Endodermal cell (in vitro differentiated cells): Measurements from ENCODE around the gene ARG2. TPM values are rescaled to one million over a fixed set of nuclear protein-coding genes. Genes with fewer than 3 reads are reported as not detected.

Experiments
- DNase-seq: peaks from one replicate; pipeline ENCODE4 v3.0.0-alpha.2; 2017
- H3K27ac ChIP-seq: 2 replicates; pipeline ENCODE4 v1.5.1; 2013; ENCODE audit warnings: mild to moderate bottlenecking, low read depth, low read length, moderate library complexity
- H3K27me3 ChIP-seq: 2 replicates; pipeline ENCODE4 v1.6.1; 2013; ENCODE audit warnings: mild to moderate bottlenecking, low read length, moderate library complexity; ENCODE audit not compliant: insufficient read depth, control insufficient read depth, poor library complexity, severe bottlenecking
- H3K36me3 ChIP-seq: 2 replicates; pipeline ENCODE4 v1.7.0; 2013; ENCODE audit warnings: mild to moderate bottlenecking, low read length, moderate library complexity; ENCODE audit not compliant: control insufficient read depth, insufficient read depth
- H3K4me1 ChIP-seq: one replicate; pipeline ENCODE4 v1.7.0; 2013; ENCODE audit warnings: low read length; ENCODE audit not compliant: control insufficient read depth, insufficient read depth
- H3K4me3 ChIP-seq: 2 replicates; pipeline ENCODE4 v1.5.1; 2013; ENCODE audit warnings: mild to moderate bottlenecking, low read length, moderate library complexity
- H3K9ac ChIP-seq: 2 replicates; pipeline ENCODE4 v1.6.1; 2013; ENCODE audit warnings: mild to moderate bottlenecking, low read length, moderate library complexity; ENCODE audit not compliant: poor library complexity, severe bottlenecking; ENCODE audit errors: extremely low read depth
- H3K9me3 ChIP-seq: 2 replicates; pipeline ENCODE4 v1.6.1; 2013; ENCODE audit warnings: mild to moderate bottlenecking, low read length, moderate library complexity; ENCODE audit not compliant: control insufficient read depth
- H3K27ac Mint-ChIP-seq: 2 replicates; pipeline ENCODE4 v1.8.0; 2020; ENCODE audit warnings: mixed read lengths
- H3K27me3 Mint-ChIP-seq: 2 replicates; pipeline ENCODE4 v1.8.0; 2021; ENCODE audit warnings: mild to moderate bottlenecking, mixed read lengths; ENCODE audit not compliant: insufficient read depth
- H3K36me3 Mint-ChIP-seq: 2 replicates; pipeline ENCODE4 v1.8.0; 2020; ENCODE audit warnings: low read depth, mixed read lengths
- H3K4me1 Mint-ChIP-seq: 2 replicates; pipeline ENCODE4 v1.8.0; 2020; ENCODE audit warnings: mixed read lengths
- H3K4me3 Mint-ChIP-seq: 2 replicates; pipeline ENCODE4 v1.8.0; 2020; ENCODE audit warnings: mild to moderate bottlenecking, moderate library complexity, mixed read lengths
- H3K9me3 Mint-ChIP-seq: 2 replicates; pipeline ENCODE4 v1.8.0; 2020; ENCODE audit warnings: mild to moderate bottlenecking, mixed read lengths
- CTCF ChIP-seq: fragments of 200-600 bp; sonication (generic); conservative IDR thresholded peaks from 2 replicates; pipeline ENCODE4 v1.5.0; 2021; ENCODE audit warnings: antibody characterized with exemption, mild to moderate bottlenecking
- WGBS, 2 experiments: methylation state at CpG; one replicate each; pipeline versions ENCODE4 v1.1.5 to v1.1.7; 2013; ENCODE audit warnings: missing lambda C conversion rate in 2 of 2, mixed read lengths in 1 of 2; ENCODE audit not compliant: insufficient coverage in 1 of 2, insufficient read length in 1 of 2; 5-methylcytosine and 5-hydroxymethylcytosine counted together
- total RNA-seq, 2 donors: library from RNA; stranded (reverse); fragmentation: NEBNext Ultra II Directional in 1 of 2; extraction: Animal tissue kit (Norgen Biotek cat#: 25700) in 1 of 2; gene quantifications; 2 replicates in 1 of 2; 3 replicates in 1 of 2; pipeline ENCODE4 v1.2.1, GENCODE V29; 2021

The ARG2 gene
- total RNA-seq, 2 donors from 2014 or later, result 19.4 to 25.4 TPM

- Mint-ChIP-seq H3K4me3 (no peak overlapping the region), H3K27me3 (no peaks in the 10 kb centered on the region), H3K36me3 (peaks cover 5% of the 10 kb centered on the region), H3K4me1 (peaks cover 12% of the 10 kb centered on the region), H3K27ac (no peak overlapping the region), H3K9me3 (no peaks in the 10 kb centered on the region)
- H3K4me3 ChIP-seq, result no peak overlapping the region
- no peaks in the 10 kb centered on the region for H3K36me3 ChIP-seq
- no peaks in the 10 kb centered on the region for H3K9me3 ChIP-seq
- no peak overlapping the region for H3K27ac ChIP-seq
- no peak overlapping the region for H3K9ac ChIP-seq
- no peak for DNase-seq
- no peaks in the 10 kb centered on the region for H3K27me3 ChIP-seq
- peaks cover 2% of the 10 kb centered on the region for H3K4me1 ChIP-seq
- no peak for TF ChIP-seq CTCF
These were observed 48.8 kb downstream of the ARG2 start for GRCh38 chr14:67668559-67668958.

- Mint-ChIP-seq H3K4me3 (peak overlapping the region; percentile 80), H3K27ac (no peak overlapping the region), H3K4me1 (peaks cover 19% of the 10 kb centered on the region), H3K9me3 (no peaks in the 10 kb centered on the region), H3K36me3 (peaks cover 24% of the 10 kb centered on the region), H3K27me3 (no peaks in the 10 kb centered on the region)
- no peaks in the 10 kb centered on the region for H3K9me3 ChIP-seq
- peak overlapping the region; percentile 95 for H3K4me3 ChIP-seq
- TF ChIP-seq CTCF, result no peak
- no peak for DNase-seq
- H3K4me1 ChIP-seq, result peaks cover 2% of the 10 kb centered on the region
- peak overlapping the region; percentile 94 for H3K9ac ChIP-seq
- 78 to 86% methylated on average over 5 of the region's 5 CpGs for WGBS, 2 experiments
- H3K27me3 ChIP-seq, result no peaks in the 10 kb centered on the region
- peaks cover 17% of the 10 kb centered on the region for H3K36me3 ChIP-seq
- H3K27ac ChIP-seq, result no peak overlapping the region
These were observed 53.7 kb downstream of the ARG2 start for GRCh38 chr14:67673451-67673850.

GRCh38 chr14:67674139-67674479 lies 54.4 kb downstream of the ARG2 start:
- peak overlapping the region; percentile 90 for H3K27ac Mint-ChIP-seq
- no peaks in the 10 kb centered on the region for H3K27me3 ChIP-seq
- H3K36me3 Mint-ChIP-seq, result peaks cover 29% of the 10 kb centered on the region
- WGBS, 2 experiments, result 0% methylated on average over 17 to 25 of the region's 25 CpGs
- TF ChIP-seq CTCF, result peak; percentile 47
- peaks cover 24% of the 10 kb centered on the region for H3K36me3 ChIP-seq
- H3K4me1 ChIP-seq, result peaks cover 2% of the 10 kb centered on the region
- no peaks in the 10 kb centered on the region for H3K27me3 Mint-ChIP-seq
- H3K27ac ChIP-seq, result peak overlapping the region; percentile 99
- peak; percentile 93 for DNase-seq
- no peaks in the 10 kb centered on the region for H3K9me3 ChIP-seq
- peaks cover 14% of the 10 kb centered on the region for H3K4me1 Mint-ChIP-seq
- peak overlapping the region; percentile 95 for H3K4me3 ChIP-seq
- peak overlapping the region; percentile 80 for H3K4me3 Mint-ChIP-seq
- H3K9me3 Mint-ChIP-seq, result no peaks in the 10 kb centered on the region
- peak overlapping the region; percentile 94 for H3K9ac ChIP-seq
